ENCODE data around the gene LONRF2.

LONRF2 gene

DNA sequence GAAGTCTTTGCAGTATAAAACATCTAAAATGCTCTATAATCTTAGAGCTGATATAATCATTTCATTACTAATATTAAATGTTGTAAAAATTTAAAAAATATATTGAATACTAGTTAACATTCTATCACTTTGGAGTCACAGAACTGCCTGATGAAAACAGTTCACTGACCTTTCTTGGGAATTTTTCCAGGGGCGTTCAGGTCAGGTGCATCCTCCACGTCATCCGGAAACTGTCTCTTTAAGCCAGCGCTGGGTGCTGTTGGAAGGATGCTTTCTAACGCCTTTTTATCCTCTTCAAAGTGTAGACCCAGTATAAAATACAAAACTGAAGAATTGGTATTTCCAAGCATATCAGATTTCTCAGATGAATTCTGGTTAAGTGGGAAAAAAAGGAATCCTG lies 22.8 kb downstream of the LONRF2 start:
- DNase-seq = no peak

DNA sequence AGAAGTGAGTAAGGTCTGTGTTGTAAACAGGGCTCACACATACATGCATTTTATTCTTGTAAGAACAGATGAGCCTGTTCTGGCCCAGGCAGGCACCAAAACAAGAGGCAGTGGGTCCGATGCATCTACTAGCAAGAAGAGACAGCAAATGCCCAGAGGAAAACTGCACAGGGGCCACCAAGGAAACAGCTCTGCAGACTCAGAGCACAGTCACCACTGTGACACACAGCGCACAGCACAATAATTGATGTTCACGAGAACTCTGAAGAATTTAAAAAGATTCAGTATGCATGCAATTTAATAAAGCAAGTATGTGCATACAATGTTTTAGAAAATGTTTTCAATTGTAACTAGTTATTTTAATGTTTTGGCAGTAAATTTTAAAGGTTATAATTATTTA lies 24.8 kb downstream of the LONRF2 start:
- no peak for DNase-seq

DNA sequence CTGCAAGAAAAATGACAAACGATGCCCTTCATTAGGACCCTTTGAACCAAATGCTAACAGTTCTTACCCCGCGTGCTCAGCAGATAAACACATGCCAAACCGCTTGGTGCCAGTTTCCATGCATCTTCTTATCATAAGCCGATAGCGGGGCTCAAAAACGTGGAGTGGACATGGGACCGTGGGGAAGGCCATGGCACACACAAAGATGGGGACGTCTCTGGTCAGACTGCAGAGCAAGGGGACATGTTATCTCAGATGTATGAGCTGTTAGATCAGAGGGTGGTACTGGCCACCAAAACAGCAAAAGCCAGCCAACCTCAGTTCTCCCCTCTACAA lies 28.2 kb downstream of the LONRF2 start:
- no peak for DNase-seq

DNA sequence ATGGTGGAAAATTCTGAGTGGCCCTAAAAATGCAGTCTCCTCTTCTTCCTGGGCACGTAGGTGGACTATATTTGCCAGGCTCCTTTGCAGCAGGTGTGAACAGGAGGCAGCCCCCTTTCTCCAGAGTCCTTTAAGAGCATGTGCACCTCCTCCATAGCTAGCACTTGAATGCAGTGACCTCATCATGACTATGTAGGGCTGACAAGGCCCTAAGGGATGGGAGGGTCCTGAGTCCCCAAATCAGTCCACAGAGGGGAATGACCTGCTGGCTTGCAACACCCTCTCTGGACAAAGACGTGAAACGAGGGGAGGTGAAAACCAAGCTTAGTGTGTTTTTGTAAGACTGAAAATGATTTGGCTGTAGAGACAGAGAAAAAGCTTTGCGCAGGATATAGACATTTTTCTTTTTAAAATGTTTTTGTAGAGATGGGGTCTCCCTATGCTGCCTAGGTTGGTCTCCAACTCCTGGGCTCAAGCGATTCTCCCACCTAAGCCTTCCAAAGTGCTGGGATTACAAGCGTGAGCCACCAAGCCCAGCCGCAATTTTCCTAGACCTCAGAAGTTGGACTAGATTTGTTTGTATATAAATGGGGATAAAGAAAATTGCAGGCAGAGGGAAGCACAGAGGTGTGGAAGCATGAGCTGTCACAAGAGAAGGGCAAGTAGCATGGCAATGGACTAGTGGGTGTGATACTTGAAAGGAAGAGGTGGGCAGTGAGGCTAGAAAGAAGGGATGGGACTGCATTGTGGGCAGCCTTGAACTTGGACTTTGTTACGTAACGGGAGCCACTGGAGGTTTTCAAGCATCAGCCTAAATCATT lies 28.8 kb downstream of the LONRF2 start:
- no peak for DNase-seq

DNA sequence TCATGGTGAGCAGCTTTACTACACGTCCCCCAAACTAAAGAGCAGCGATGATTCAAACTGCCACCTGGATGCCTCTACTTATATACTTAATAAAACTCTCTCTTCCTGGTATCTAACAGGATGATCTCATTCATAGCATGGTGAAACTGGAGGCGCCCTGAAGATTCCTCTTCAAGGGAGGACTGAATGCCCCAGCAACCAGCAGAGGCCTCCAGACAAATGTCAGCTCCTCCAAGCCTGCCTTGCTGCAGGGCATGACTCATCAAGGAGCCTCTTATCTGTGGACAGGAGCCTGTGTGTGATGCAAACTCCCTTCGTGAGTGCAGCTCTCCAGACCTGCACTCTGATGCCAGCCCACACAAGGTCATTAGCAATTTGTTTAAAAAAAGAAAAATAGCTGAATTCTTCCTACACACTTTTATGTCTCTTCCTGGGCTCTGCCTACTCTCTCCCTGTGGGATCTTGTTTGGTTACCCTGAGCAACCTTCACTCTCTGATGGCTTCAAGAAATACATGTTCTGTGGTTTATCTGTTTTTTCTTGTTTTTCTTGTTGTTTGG lies 30.2 kb downstream of the LONRF2 start:
- peak; percentile 62 for DNase-seq

DNA sequence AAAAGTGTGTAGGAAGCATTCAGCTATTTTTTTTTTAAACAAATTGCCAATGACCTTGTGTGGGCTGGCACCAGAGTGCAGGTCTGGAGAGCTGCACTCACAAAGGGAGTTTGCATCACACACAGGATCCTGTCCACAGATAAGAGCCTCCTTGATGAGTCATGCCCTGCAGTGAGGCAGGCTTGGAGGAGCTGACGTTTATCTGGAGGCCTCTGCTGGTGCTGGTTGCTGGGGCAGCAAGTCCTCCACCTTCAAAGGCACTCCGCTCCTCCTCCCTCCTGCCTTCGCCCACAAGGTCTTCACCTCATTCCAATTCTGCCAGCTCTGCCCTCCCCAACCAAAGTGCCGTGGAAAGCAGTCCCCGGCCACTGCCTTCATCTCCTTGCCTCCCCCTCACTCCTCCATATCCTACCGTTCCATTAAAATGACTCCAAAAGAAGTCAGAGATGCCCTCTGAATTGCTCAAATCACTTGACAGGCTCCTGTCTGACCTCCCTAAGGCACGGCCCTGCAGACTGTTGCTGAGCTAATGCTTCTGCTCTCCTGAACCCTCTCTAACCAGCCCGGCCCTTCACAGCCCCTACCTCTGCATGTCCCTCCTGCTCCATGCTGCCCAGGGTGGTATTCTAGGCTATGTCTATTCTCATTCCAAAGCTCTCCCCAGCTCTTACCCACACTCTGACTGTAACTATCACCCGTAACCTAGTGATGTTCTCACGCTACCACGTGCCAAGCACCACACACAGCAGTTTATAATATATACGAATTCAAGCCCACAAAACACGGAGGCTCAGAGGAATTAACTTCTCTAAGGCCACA lies 30.9 kb downstream of the LONRF2 start:
- DNase-seq = peak; percentile 69

DNA sequence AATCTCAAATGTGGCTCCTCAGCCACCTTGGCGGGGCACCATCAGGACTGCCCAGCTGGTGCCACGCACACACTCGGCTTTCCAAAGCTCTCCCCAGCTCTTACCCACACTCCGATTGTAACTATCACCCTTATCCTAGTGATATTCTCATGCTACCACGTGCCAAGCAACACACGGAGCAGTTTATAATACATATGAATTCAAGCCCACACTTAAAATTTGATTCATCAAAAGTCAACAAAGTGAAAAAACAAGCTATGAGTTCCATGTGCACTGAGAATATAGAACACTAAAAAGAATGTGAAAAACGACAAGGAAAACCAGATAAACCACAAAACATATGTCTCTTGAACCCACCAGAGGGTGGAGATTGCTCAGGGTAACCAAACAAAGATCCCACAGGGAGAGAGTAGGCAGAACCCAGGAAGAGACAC lies 31.6 kb downstream of the LONRF2 start:
- no peak for DNase-seq

DNA sequence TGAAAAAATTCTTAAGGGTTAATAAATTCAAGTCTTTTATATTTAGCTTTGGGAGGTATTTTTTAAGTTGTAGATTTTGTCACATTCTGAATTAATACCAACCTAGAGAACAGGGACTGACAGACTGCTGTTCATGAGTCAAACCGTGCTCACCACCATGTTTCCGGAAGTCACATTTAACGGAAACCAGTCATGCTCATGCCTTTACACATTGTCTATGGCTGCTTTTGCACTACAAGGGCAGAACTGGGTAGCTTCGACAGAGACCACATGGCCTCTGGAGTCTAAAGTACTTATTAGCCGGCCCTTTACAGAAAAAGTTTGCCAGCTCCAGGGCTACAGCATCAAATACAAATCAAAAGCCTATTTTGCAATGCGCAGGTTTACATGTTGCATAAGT lies 33.3 kb downstream of the LONRF2 start:
- no peak for DNase-seq

DNA sequence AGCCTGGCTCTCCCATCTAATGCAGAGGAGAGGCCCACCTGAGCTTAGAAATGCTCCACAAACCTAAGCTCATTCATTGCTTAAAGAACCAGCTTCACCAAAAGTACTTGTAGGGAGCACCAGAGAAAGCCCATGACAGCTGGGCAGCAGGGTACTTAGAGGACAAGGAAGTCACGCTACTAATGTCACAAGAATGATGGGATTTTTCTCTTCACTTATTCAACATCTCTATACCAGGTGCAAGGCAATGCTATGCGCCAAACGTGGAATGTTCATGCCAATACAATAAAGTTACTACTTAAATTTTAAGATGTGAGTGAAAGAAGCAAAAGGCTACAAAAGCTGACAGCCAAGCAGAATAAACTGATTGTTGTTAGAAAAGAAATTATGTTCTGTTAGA lies 36.0 kb downstream of the LONRF2 start:
- DNase-seq = no peak

DNA sequence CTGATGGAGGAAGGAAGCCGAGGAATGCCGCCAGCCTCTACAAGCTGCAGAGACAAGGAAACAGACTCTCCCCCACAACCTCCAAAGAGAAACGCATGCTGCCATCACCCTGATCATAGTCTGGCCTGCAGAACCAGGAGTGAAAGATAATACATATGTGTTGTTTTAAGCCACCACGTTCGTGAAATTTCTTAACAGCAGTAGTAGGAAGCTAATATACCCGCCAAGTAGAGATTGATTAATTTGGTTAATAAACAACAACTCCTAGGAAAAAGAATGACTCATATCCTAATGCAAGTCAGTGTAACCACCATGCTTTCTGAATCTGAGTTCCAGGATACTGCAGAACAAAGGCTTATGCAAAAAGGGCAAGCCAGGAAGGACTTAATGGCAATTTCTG lies 36.6 kb downstream of the LONRF2 start:
- no peak for DNase-seq

DNA sequence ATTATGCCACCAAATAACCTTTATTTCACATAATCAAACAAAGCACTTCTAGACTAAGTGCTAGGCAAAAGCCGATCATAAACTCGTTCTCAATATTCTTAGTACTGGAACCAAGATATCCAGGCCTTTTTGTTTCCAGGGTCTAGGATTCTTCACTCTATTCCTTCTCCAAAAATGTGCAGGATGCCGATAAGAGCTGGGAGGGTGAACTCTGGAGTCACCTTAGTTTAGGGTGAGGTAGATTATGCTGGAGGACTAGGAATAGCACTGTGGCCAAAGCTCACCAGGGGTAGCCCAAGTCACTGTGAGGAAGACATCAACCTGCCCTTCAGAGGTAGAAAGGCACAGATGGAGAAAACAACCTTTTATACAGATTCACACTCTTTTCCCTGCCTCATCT lies 37.3 kb downstream of the LONRF2 start:
- DNase-seq = no peak

DNA sequence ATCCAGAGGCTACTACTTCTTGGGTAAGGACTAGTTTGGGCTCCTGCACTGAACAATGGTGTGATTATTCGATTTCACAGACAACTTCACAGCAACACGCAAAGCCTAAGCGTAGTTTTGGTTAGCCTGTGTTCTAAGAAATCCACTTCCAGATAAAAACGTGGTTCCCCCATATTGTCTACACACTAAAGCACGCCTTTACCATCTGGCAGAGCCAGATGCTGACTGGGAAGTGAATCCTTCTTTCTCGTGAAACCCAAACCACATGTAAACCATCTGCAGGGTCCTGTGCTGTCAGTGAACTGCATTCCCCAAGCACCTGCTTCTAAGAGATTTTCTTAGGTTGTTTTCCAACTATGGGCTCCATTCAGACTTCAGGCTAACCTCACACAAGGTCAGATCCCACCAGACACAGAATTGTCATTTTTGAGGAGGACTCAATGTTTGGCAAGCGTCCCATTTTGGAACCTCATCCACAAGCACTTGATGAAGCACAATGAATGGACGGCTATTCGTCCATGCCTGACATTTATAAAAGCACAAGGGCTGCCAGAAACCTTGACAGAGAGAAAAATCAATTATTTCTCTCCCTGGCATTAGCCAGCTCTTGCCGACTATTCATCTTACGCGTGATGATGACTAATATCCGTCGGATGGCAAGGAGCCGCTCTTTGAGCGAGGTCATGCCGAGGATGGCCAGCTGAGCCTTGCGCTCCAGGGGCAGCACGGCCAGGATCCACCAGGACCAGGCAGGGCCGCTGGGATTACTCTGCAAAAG lies 38.4 kb downstream of the LONRF2 start:
- no peak for DNase-seq

DNA sequence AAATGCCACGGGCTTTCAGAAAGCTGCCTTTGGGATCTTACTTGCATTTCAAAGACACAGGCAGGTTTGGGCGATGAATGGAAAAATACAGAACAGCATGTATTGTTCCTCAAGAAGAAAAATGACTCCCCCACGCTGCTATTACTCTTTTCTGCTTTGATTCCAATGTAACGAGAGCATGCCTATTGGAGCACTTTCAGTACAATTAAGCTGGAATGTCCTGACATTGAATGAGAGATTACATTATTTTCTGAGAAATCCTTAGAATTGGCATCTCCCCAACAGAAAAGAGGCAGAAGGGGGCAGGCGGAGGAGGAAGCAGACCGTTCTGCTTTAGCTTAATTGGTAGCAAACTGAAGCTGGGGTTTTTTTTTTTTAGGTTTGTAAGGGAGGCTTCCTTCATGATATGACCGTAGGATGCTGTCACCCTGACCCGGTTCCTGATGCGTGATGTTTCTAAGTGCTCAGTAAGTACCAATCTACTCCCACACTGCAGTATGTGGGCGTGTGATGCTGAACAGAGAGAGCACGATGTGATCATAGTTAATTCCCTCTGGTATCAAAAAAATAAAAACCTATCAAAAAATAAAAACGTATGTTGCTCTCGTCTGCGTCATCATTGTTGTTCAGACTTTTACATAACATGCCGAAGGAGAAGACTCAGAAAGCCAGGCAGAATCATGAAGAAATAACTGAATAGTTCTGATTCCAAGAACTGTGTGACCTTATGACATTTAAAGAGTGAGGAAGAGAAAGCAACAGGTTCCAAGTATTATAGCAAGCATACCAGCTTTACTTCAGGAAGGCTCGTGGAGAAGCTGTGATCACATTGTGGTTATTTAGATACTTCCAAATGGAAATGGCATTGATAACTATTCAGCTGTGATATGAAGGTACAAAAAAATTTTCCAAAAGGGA lies 40.5 kb downstream of the LONRF2 start:
- DNase-seq = no peak

DNA sequence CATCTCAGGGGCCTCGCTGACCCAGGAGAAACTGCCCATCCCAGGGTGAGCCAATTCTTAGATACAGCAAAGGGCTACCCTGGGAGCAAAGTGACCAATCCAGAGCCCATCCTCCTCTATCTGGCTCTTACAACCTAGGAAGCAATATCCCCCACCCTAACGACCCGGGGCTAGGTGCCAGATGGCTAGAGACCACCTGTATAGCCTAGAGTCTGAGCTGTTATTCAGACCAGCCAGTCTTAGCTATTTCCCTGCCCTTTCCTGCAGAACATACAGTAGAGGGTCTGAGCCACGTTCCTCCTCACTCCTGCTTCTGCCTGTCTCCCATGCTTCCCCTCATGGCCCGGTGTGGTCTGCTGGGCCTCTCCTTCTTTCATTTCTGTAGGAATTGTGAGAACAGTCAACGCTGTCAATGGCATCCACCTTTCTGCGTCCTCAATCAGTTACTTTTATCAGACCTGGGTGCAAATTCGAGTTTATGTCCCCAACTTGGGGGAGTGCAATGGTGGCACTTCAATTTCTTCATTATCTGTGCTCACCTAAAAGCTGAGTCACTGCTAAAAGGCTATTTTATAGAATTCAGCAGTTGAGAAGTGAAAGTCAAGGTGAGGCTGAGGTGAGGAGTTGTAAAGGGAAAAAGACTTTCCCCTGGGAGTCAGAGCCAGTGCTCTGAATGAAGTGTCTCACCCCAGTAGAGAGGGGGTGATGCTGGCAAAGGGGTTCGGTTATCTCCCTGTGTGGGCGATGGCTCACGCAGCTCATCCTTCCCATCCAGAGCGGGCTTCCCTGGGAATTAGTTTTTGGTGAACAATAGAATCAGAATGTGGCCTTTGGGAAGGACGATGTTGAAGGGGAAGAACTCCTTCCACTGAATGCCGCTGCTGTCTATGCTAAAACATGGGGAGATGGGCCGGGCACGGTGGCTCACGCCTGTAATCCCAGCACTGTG lies 42.4 kb downstream of the LONRF2 start:
- DNase-seq = no peak

DNA sequence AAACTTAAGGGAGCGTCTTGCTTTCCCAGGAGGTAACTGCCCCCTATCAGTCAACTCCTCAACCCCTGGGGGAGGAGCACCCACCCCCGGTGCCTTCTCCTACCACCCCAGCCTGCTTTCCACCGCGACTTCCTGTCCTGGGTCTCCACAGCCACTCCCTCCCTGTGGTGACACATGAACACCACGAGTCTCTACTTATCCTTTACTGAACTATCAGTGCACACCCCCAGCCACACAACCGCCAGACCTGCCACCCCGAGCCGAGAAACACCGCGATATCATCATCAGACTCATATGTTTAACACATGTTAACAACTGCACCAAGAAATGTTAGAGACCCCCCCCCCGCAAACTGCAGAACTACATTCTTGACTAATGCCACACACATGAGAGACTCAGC lies 43.3 kb downstream of the LONRF2 start:
- DNase-seq = no peak

DNA sequence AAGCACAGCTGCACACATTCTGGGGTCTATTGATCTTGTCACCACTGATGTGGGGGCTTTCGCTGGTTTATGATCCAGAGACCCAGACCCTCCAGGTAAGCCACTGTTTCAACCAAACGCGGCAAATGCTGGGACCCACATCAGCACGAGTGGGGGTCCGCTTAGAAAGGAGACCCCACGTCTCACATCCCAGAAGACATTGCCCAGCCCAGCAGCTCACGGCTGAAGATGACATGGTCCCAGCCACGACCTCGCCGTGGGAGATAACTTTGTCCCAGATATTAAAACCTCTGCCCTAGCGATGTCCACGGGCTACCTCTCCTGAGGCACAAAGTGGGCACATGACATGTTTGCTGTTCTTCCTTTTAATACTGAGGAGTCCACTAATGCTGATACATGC lies 43.8 kb downstream of the LONRF2 start:
- no peak for DNase-seq

DNA sequence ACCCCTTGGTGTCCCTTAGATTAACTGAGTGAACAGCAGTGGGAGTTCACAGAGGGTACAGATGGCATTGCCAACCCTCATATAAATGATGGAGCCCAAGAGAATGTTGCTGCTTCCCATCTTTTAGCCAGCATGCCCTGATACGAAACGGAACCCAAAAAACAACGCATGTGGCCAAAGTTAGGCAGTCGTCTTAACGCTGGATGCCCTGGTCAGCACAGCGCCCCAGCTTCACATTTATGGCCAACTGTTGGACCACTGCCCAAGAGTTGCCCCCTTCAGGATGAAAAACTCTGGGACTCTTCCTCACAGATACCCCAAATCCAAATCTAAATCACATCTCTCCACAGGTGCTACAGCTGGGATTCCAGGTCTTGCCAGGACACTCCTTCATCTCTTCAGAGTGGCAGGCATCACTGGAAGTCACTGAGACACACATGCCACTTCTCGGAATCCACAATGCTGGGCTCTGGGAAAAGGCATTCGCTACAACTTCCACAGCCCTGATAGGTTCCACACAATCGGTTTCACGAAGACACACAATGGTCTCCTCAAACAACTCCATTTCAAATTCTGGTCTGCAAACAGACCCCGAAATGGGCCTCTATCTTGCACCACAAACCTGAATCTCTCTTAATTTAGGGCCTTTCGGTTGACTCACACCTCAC lies 44.6 kb downstream of the LONRF2 start:
- no peak for DNase-seq

DNA sequence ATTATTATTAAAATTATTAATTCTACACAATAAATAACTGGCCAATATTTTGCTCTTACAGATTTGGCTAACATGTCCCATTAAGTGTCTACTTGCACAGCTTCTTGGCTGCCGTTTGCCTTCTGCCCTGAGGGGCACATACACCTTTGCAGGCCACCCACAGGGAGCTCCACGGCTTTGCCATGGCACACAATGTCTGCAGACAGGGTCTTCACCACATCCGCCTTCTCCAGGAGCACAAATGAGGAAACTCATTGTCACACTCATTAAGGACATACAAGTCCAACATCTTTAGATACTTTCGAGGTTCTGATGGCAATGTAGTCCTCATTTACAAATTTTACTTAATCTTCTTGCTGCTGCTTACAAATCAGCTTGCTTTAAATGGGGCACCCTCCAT lies 45.6 kb downstream of the LONRF2 start:
- no peak for DNase-seq

DNA sequence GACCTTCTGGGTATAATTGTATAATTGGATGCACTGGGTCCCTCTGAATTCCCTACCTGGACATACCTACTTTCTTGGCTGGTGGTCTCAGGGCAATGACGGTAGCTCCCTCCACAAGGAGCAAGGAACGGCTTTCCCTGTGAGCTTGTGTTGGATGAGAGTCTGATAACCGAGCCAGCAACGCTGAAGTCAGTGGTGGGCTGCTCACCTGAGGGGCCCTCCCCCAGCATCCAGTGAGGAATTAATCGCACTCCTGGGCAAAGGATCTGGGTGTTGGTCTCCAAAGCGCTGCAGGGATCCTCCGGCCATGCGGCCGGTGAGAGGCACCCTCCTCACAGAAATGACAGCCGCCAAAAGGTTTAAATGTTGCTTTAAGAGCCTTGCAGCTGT lies 47.1 kb downstream of the LONRF2 start:
- no peak for DNase-seq

DNA sequence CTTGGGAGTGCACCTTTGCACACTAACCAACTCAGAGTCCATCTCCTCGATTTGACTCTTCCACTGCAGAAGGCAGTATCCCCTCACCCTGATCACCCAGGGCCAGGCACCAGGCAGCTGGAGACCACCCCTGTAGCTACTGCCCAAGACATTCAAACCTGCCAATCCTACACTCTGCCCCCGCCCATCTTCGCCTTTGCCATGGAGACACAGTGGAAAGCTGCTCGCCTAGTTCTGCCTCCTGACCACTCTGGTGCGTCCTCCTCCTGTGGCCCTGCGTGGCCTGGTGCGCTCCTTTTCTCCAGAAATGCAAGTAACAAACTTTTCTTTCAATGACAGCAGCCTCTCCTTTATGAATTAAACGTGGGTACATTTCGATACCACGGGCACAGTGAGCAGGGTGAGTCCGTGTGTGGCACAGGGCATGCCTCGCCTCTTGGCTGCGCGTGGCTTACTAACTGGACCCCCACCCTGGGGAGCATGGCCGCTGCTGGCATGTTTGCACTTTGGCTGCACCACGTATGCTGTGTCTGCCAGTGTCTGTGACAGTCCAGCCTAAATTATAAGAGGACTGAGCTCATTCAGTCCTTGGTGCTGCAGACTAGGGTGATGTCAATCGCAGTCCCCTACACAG lies 47.6 kb downstream of the LONRF2 start:
- no peak for DNase-seq

Data from stimulated activated CD8-positive, alpha-beta memory T cell treated with anti-CD3 and anti-CD28 coated beads, Interleukin-4, amount 100 ng/mL, for 48 hours (primary cell).